BJ (cell line): Measurements from ENCODE around the gene NDUFV3. TPM values are rescaled to one million over a fixed set of nuclear protein-coding genes. Genes with fewer than 3 reads are reported as not detected.

Experiments
- CTCF ChIA-PET: fragments of 350-600 bp; formaldehyde crosslinking; extraction: SDS; loops from one replicate; lab custom pipeline; 2021; ENCODE audit warnings: antibody characterized with exemption, inconsistent platforms; lab: Yijun Ruan, JAX
- POLR2A ChIA-PET: fragments of 300-600 bp; sonication (Branson Sonifier 250); formaldehyde crosslinking; extraction: SDS; loops from one replicate; lab custom pipeline; 2021; ENCODE audit warnings: antibody characterized with exemption; lab: Charles Lee
- DNase-seq: peaks from one replicate; pipeline ENCODE4 v3.0.0-alpha.2; 2011; ENCODE audit warnings: low read depth
- H3K27me3 ChIP-seq: 2 replicates; pipeline ENCODE4 v1.6.0; 2011; ENCODE audit warnings: low read length; ENCODE audit not compliant: control insufficient read depth, insufficient read depth
- H3K36me3 ChIP-seq: 2 replicates; pipeline ENCODE4 v1.5.1; 2011; ENCODE audit warnings: low read length; ENCODE audit not compliant: control insufficient read depth, insufficient read depth
- H3K4me3 ChIP-seq: 2 replicates; pipeline ENCODE4 v1.5.1; 2011; ENCODE audit warnings: low read depth, mild to moderate bottlenecking, control low read depth, low read length
- polyA plus RNA-seq: library from polyadenylated mRNA; depleted of rRNA; stranded (reverse); fragments of >200 nt; gene quantifications from 2 replicates; pipeline ENCODE4 v1.2.3, GENCODE V29; 2011; rRNA removed
- small RNA-seq: library from RNA; depleted of rRNA; stranded (forward); fragments of <200 nt; gene quantifications from one replicate; pipeline ENCODE3, GENCODE V24; 2012; ENCODE audit warnings: low replicate concordance, low read depth; ENCODE audit not compliant: insufficient read length
- TF ChIP-seq, protein P1 (sequence below): IDR thresholded peaks from 2 replicates; pipeline ENCODE4 v1.5.1; 2011; ENCODE audit warnings: low read depth, mild to moderate bottlenecking, control low read depth, inconsistent platforms, low read length, moderate library complexity; ENCODE audit not compliant: insufficient read depth

NDUFV3 gene
- polyA plus RNA-seq, 1 experiment: 32.2 TPM

DNA sequence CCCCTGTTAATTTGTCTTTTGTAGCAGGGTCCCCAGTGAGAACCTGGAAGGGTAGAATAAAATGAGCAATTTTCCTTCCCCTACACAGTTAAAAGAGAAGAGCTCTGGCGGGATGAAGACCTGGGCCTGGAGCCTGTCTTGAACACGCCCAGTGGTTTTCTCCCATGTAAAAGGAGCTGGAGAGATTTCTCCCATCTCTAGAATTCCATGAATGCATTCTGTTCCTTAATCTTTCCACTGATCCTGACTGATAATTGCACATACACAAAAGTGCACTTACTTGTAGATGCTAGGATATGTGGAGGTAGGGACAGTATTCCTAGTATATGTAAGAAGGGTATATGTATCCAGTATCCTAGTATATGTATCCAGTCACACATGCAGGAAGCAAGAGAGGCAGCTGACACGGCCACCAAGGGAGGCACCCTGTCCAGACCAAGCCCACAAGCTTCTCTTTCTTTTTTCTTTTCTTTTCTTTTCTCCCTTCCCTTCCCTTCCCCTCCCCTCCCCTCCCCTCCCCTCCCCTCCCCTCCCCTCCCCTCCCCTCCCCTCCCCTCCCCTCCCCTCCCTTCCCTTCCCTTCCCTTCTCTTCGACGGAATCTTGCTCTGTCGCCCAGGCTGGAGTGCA lies 69.4 kb downstream of the NDUFV3 start:
- POLR2A ChIA-PET: interaction anchor here (0.5 kb wide), 2 partner anchors 11 to 781 kb away, joined by 4 to 8 read pairs; no protein-coding TSS in a partner anchor

More for the DNA sequence above, 69.4 kb downstream of the NDUFV3 start:
- CTCF ChIA-PET: interaction anchor here (0.6 kb wide), 1 partner anchor 64 kb away, joined by 4 read pairs; no protein-coding TSS in a partner anchor
- Histone ChIP-seq H3K4me3 (no peak overlapping the region), H3K27me3 (no peaks in the 10 kb centered on the region), H3K36me3 (no peaks in the 10 kb centered on the region)
- TF ChIP-seq, protein P1, sequence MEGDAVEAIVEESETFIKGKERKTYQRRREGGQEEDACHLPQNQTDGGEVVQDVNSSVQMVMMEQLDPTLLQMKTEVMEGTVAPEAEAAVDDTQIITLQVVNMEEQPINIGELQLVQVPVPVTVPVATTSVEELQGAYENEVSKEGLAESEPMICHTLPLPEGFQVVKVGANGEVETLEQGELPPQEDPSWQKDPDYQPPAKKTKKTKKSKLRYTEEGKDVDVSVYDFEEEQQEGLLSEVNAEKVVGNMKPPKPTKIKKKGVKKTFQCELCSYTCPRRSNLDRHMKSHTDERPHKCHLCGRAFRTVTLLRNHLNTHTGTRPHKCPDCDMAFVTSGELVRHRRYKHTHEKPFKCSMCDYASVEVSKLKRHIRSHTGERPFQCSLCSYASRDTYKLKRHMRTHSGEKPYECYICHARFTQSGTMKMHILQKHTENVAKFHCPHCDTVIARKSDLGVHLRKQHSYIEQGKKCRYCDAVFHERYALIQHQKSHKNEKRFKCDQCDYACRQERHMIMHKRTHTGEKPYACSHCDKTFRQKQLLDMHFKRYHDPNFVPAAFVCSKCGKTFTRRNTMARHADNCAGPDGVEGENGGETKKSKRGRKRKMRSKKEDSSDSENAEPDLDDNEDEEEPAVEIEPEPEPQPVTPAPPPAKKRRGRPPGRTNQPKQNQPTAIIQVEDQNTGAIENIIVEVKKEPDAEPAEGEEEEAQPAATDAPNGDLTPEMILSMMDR: no peak
- no peak for DNase-seq

Small RNAs within 50 kb of the gene (small RNA-seq; reads per million reads assigned to genes)
- gene MIR5692B: not detected

Other genes with a start within 250 kb of the NDUFV3 start
- gene PDE9A, start 239.7 kb upstream of the NDUFV3 start, polyA plus RNA-seq: 0.07 and 0.09 TPM in 2 replicates
- 9.4 and 13.7 TPM in 2 replicates for gene WDR4, start 13.8 kb upstream of the NDUFV3 start, polyA plus RNA-seq
- gene ERVH48-1, start 32.3 kb downstream of the NDUFV3 start, polyA plus RNA-seq: not detected in 2 replicates
- 38.9 and 45.8 TPM in 2 replicates for gene PKNOX1, start 81.3 kb downstream of the NDUFV3 start, polyA plus RNA-seq
- 79.9 and 109 TPM in 2 replicates for gene CBS, start 182.5 kb downstream of the NDUFV3 start, polyA plus RNA-seq
- gene U2AF1, start 214.3 kb downstream of the NDUFV3 start, polyA plus RNA-seq: 15.8 and 32.8 TPM in 2 replicates